CD4-positive, alpha-beta T cell treated with Interferon gamma for 1 hour (primary cell): ENCODE results near the gene ATP2B2.

Experiments used
- DNase-seq: peaks from one replicate; pipeline ENCODE4 v3.0.0-alpha.2; 2020

The ATP2B2 gene

GRCh38 chr3:10492364-10493201 lies 12.8 kb downstream of the ATP2B2 start:
- DNase-seq, result no peak

- DNase-seq, result no peak
Measured at GRCh38 chr3:10489746-10490483, 15.5 kb downstream of the ATP2B2 start.

- DNase-seq, result no peak
Measured at GRCh38 chr3:10487988-10488633, 17.3 kb downstream of the ATP2B2 start.

GRCh38 chr3:10485806-10486205 lies 19.6 kb downstream of the ATP2B2 start:
- DNase-seq, result no peak

GRCh38 chr3:10485380-10485779 lies 20.0 kb downstream of the ATP2B2 start:
- DNase-seq, result no peak

- DNase-seq, result no peak
Measured at GRCh38 chr3:10484709-10485108, 20.7 kb downstream of the ATP2B2 start.

- DNase-seq, result no peak
Measured at GRCh38 chr3:10483686-10484345, 21.6 kb downstream of the ATP2B2 start.

- no peak for DNase-seq
Measured at GRCh38 chr3:10483364-10483675, 22.1 kb downstream of the ATP2B2 start.

GRCh38 chr3:10482631-10483363 lies 22.6 kb downstream of the ATP2B2 start:
- DNase-seq, result no peak

GRCh38 chr3:10480871-10481378 lies 24.5 kb downstream of the ATP2B2 start:
- no peak for DNase-seq

GRCh38 chr3:10479311-10479710 lies 26.1 kb downstream of the ATP2B2 start:
- DNase-seq, result no peak

GRCh38 chr3:10475983-10476382 lies 29.4 kb downstream of the ATP2B2 start:
- no peak for DNase-seq

- no peak for DNase-seq
Measured at GRCh38 chr3:10474847-10475246, 30.5 kb downstream of the ATP2B2 start.

GRCh38 chr3:10474275-10474646 lies 31.1 kb downstream of the ATP2B2 start:
- no peak for DNase-seq

GRCh38 chr3:10473581-10474274 lies 31.7 kb downstream of the ATP2B2 start:
- no peak for DNase-seq

- DNase-seq, result no peak
Measured at GRCh38 chr3:10472877-10473440, 32.4 kb downstream of the ATP2B2 start.

- DNase-seq, result no peak
Measured at GRCh38 chr3:10471054-10471688, 34.2 kb downstream of the ATP2B2 start.

- no peak for DNase-seq
Measured at GRCh38 chr3:10470120-10471053, 35.0 kb downstream of the ATP2B2 start.

GRCh38 chr3:10469441-10470119 lies 35.8 kb downstream of the ATP2B2 start:
- no peak for DNase-seq
